Endothelial cell of coronary artery (primary cell): ENCODE data around the gene MAD2L2. TPM values are rescaled to one million over a fixed set of nuclear protein-coding genes. Genes with fewer than 3 reads are reported as not detected.

Source experiments
- total RNA-seq: library from RNA; depleted of rRNA; stranded (reverse); fragments of >200 nt; gene quantifications from 2 replicates; pipeline ENCODE4 v1.2.3, GENCODE V29; 2014

MAD2L2 gene
- total RNA-seq, result 29.6 and 31.2 TPM in 2 replicates

GRCh38 chr1:11681071-11681771 is at the start of gene MAD2L2:
Gene MAD2L2 (minus strand): TSS chr1:11681148. CDS start chr1:11680601, 547 bp downstream.

GRCh38 chr1:11691302-11691914 is 10.5 kb upstream of the MAD2L2 start, which contains the start of gene DRAXIN:
Gene DRAXIN (plus strand): TSS chr1:11691710. CDS start chr1:11706259, 14,549 bp downstream.

GRCh38 chr1:11654137-11654938 is 26.6 kb downstream of the MAD2L2 start, which contains the start of the genes FBXO2 and FBXO44:
Gene FBXO2 (minus strand): TSS chr1:11654429. CDS start chr1:11654340, 89 bp downstream.
Gene FBXO44 (plus strand): TSS chr1:11654877. CDS start chr1:11655836, 959 bp downstream.

Other genes starting within 250 kb of the MAD2L2 start
- gene DISP3, start 202.0 kb downstream of the MAD2L2 start, total RNA-seq, result 0.09 and 0.28 TPM in 2 replicates
- 0.66 and 0.72 TPM in 2 replicates for gene FBXO2, start 26.7 kb downstream of the MAD2L2 start, total RNA-seq
- gene FBXO44, start 26.3 kb downstream of the MAD2L2 start, total RNA-seq, result 7.6 and 8.3 TPM in 2 replicates
- 1.9 and 2.7 TPM in 2 replicates for gene FBXO6, start 16.9 kb downstream of the MAD2L2 start, total RNA-seq
- 0.09 and 1.4 TPM in 2 replicates for gene DRAXIN, start 10.6 kb upstream of the MAD2L2 start, total RNA-seq
- gene AGTRAP, start 55.0 kb upstream of the MAD2L2 start, total RNA-seq, result 23.8 and 26.4 TPM in 2 replicates
- 0.09 TPM in 1 of 2 replicates, not detected in the other for gene C1orf167, start 81.0 kb upstream of the MAD2L2 start, total RNA-seq
- 14.6 and 18.5 TPM in 2 replicates for gene MTHFR, start 124.8 kb upstream of the MAD2L2 start, total RNA-seq
- gene CLCN6, start 125.0 kb upstream of the MAD2L2 start, total RNA-seq, result 4.0 and 6.2 TPM in 2 replicates
- gene NPPA, start 166.6 kb upstream of the MAD2L2 start, total RNA-seq, result not detected in 2 replicates
- gene NPPB, start 177.8 kb upstream of the MAD2L2 start, total RNA-seq, result 0.54 and 1.5 TPM in 2 replicates
- gene KIAA2013, start 245.3 kb upstream of the MAD2L2 start, total RNA-seq, result 46.8 and 53.2 TPM in 2 replicates